Neural cell (in vitro differentiated cells): ENCODE data around the gene ZBTB24. TPM values are rescaled to one million over a fixed set of nuclear protein-coding genes. Genes with fewer than 3 reads are reported as not detected.

Experiments used
- H2AFZ ChIP-seq: fragments of 200-600, 300-800 bp; sonication (generic), shearing (Covaris generic); 2 replicates; pipeline ENCODE4 v1.6.0; 2014; ENCODE audit warnings: low read depth, mild to moderate bottlenecking, antibody characterized with exemption, low read length, moderate library complexity
- H3F3A ChIP-seq: fragments of 200-600 bp; shearing (Covaris generic); 2 replicates; pipeline ENCODE4 v1.6.1; 2016; ENCODE audit warnings: mild to moderate bottlenecking, moderate library complexity, mixed read lengths, antibody characterized with exemption, low read length; ENCODE audit not compliant: insufficient read depth, poor library complexity, severe bottlenecking
- H3K27ac ChIP-seq: fragments of 200-600, 300-800 bp; sonication (generic), shearing (Covaris generic); 2 replicates; pipeline ENCODE4 v1.5.1; 2014; ENCODE audit warnings: mild to moderate bottlenecking, low read length, moderate library complexity
- H3K27me3 ChIP-seq: fragments of 300-800, 200-600 bp; sonication (generic), shearing (Covaris generic); 2 replicates; pipeline ENCODE4 v1.6.0; 2014; ENCODE audit warnings: mild to moderate bottlenecking, low read depth, low read length, moderate library complexity; ENCODE audit not compliant: insufficient read depth
- H3K36me3 ChIP-seq: fragments of 300-800, 200-600 bp; sonication (generic), shearing (Covaris generic); 2 replicates; pipeline ENCODE4 v1.5.1; 2014; ENCODE audit warnings: mild to moderate bottlenecking, antibody characterized with exemption, low read length, moderate library complexity; ENCODE audit not compliant: insufficient read depth
- H3K4me2 ChIP-seq: fragments of 300-800, 200-600 bp; sonication (generic), shearing (Covaris generic); 2 replicates; pipeline ENCODE4 v1.6.0; 2014; ENCODE audit warnings: mild to moderate bottlenecking, low read length
- H3K4me3 ChIP-seq: fragments of 300-800, 200-600 bp; sonication (generic), shearing (Covaris generic); 2 replicates; pipeline ENCODE4 v1.5.1; 2014; ENCODE audit warnings: mild to moderate bottlenecking, low read length, moderate library complexity
- H3K79me2 ChIP-seq: fragments of 200-600 bp; shearing (Covaris generic); replicated peaks from 2 replicates; pipeline ENCODE4 v1.6.0; 2014; ENCODE audit warnings: mild to moderate bottlenecking, low read length, moderate library complexity; ENCODE audit not compliant: insufficient read depth
- H3K9ac ChIP-seq: fragments of 300-800, 200-600 bp; sonication (generic), shearing (Covaris generic); 2 replicates; pipeline ENCODE4 v1.6.1; 2016; ENCODE audit warnings: mild to moderate bottlenecking, low read length, mixed read lengths
- H3K9me2 ChIP-seq: fragments of 200-600 bp; shearing (Covaris generic); 2 replicates; pipeline ENCODE4 v1.6.1; 2016; ENCODE audit warnings: mild to moderate bottlenecking, low read length, mixed read lengths; ENCODE audit not compliant: insufficient read depth
- H3K9me3 ChIP-seq: fragments of 200-600, 300-800 bp; sonication (generic), shearing (Covaris generic); 2 replicates; pipeline ENCODE4 v1.6.1; 2016; ENCODE audit warnings: mild to moderate bottlenecking, mixed run types, low read length, moderate library complexity, mixed read lengths
- H4K20me1 ChIP-seq: fragments of 200-600 bp; shearing (Covaris generic); 2 replicates; pipeline ENCODE4 v1.6.1; 2016; ENCODE audit warnings: mild to moderate bottlenecking, mixed run types; ENCODE audit not compliant: insufficient read depth
- EZH2 ChIP-seq: fragments of 200-600, 300-800 bp; shearing (Covaris generic), sonication (generic); IDR thresholded peaks from 2 replicates; pipeline ENCODE4 v1.6.1; 2014; ENCODE audit warnings: antibody characterized with exemption, low read length, borderline replicate concordance, mild to moderate bottlenecking; ENCODE audit not compliant: insufficient read depth, poor library complexity, severe bottlenecking
- MXI1 ChIP-seq: fragments of 450-650 bp; conservative IDR thresholded peaks from 2 replicates; pipeline ENCODE4 v1.6.1; 2014; ENCODE audit warnings: antibody characterized with exemption, mild to moderate bottlenecking; ENCODE audit not compliant: poor library complexity, severe bottlenecking
- POLR2AphosphoS5 ChIP-seq: IDR thresholded peaks from 2 replicates; pipeline ENCODE4 v1.6.1; 2012
- SMC3 ChIP-seq: fragments of 450-650 bp; conservative IDR thresholded peaks from 2 replicates; pipeline ENCODE4 v1.6.1; 2014; ENCODE audit warnings: antibody characterized with exemption, mild to moderate bottlenecking, moderate library complexity; ENCODE audit not compliant: poor library complexity
- TAF1 ChIP-seq: IDR thresholded peaks from 2 replicates; pipeline ENCODE4 v1.6.1; 2012; ENCODE audit warnings: low read depth
- polyA plus RNA-seq: library from polyadenylated mRNA; depleted of rRNA; stranded (reverse); fragments of >200 nt; gene quantifications from 2 replicates; pipeline ENCODE4 v1.2.3, GENCODE V29; 2014
- TF ChIP-seq, protein P1 (sequence below): IDR thresholded peaks from 2 replicates; pipeline ENCODE4 v1.6.1; 2012; ENCODE audit warnings: borderline replicate concordance
- TF ChIP-seq, protein P2 (sequence below): fragments of 450-650 bp; IDR thresholded peaks from 2 replicates; pipeline ENCODE4 v1.5.1; 2014; ENCODE audit warnings: antibody characterized with exemption, mild to moderate bottlenecking, moderate library complexity; ENCODE audit not compliant: poor library complexity, severe bottlenecking

ZBTB24 gene
- polyA plus RNA-seq, 1 donor from 2014 or later, result 6.0 TPM

DNA sequence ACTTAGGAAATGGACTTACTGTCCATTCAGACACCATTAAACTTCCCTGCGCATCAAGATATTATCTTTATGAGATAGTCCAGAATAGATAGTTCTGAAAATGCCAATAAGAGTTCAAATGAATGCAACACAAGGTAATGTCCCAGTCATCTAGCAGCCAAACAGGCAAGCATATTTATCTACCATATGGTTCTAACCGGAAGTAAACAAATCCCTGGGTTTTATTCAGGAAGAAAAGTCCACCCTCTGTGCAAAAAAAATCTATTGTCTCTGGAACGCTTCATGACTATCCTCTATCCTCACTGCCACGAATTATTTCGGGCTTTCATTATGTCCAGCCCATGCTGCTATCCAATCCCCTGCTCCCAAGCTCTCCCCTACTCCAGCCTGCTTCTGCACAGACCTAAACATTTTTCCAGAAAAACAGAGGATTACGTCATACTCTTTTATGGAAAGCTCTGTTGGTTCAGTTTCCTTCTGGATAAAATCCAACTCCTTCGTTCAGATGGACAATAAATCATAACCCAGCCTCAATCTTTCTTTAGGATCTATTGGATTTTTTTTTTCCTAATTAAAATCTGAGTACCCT is 54.0 kb downstream of the ZBTB24 start:
- no peaks in the 10 kb centered on the region for H3K9me2 ChIP-seq
- H3K9me3 ChIP-seq, result no peaks in the 10 kb centered on the region
- no peaks in the 10 kb centered on the region for H4K20me1 ChIP-seq
- H3K36me3 ChIP-seq, result no peaks in the 10 kb centered on the region
- H3K79me2 ChIP-seq, result no peaks in the 10 kb centered on the region
- TF ChIP-seq SMC3 (no peak), EZH2 (no peak), MXI1 (no peak), POLR2AphosphoS5 (no peak), TAF1 (no peak)
- TF ChIP-seq, protein P1, sequence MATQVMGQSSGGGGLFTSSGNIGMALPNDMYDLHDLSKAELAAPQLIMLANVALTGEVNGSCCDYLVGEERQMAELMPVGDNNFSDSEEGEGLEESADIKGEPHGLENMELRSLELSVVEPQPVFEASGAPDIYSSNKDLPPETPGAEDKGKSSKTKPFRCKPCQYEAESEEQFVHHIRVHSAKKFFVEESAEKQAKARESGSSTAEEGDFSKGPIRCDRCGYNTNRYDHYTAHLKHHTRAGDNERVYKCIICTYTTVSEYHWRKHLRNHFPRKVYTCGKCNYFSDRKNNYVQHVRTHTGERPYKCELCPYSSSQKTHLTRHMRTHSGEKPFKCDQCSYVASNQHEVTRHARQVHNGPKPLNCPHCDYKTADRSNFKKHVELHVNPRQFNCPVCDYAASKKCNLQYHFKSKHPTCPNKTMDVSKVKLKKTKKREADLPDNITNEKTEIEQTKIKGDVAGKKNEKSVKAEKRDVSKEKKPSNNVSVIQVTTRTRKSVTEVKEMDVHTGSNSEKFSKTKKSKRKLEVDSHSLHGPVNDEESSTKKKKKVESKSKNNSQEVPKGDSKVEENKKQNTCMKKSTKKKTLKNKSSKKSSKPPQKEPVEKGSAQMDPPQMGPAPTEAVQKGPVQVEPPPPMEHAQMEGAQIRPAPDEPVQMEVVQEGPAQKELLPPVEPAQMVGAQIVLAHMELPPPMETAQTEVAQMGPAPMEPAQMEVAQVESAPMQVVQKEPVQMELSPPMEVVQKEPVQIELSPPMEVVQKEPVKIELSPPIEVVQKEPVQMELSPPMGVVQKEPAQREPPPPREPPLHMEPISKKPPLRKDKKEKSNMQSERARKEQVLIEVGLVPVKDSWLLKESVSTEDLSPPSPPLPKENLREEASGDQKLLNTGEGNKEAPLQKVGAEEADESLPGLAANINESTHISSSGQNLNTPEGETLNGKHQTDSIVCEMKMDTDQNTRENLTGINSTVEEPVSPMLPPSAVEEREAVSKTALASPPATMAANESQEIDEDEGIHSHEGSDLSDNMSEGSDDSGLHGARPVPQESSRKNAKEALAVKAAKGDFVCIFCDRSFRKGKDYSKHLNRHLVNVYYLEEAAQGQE, result no peak
- TF ChIP-seq, protein P2, sequence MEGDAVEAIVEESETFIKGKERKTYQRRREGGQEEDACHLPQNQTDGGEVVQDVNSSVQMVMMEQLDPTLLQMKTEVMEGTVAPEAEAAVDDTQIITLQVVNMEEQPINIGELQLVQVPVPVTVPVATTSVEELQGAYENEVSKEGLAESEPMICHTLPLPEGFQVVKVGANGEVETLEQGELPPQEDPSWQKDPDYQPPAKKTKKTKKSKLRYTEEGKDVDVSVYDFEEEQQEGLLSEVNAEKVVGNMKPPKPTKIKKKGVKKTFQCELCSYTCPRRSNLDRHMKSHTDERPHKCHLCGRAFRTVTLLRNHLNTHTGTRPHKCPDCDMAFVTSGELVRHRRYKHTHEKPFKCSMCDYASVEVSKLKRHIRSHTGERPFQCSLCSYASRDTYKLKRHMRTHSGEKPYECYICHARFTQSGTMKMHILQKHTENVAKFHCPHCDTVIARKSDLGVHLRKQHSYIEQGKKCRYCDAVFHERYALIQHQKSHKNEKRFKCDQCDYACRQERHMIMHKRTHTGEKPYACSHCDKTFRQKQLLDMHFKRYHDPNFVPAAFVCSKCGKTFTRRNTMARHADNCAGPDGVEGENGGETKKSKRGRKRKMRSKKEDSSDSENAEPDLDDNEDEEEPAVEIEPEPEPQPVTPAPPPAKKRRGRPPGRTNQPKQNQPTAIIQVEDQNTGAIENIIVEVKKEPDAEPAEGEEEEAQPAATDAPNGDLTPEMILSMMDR, result no peak
- H2AFZ ChIP-seq, result no peak overlapping the region
- no peak overlapping the region for H3K4me2 ChIP-seq
- no peaks in the 10 kb centered on the region for H3K27me3 ChIP-seq
- no peak overlapping the region for H3K9ac ChIP-seq
- no peak overlapping the region for H3K4me3 ChIP-seq
- no peaks in the 10 kb centered on the region for H3F3A ChIP-seq
- H3K27ac ChIP-seq, result no peak overlapping the region

DNA sequence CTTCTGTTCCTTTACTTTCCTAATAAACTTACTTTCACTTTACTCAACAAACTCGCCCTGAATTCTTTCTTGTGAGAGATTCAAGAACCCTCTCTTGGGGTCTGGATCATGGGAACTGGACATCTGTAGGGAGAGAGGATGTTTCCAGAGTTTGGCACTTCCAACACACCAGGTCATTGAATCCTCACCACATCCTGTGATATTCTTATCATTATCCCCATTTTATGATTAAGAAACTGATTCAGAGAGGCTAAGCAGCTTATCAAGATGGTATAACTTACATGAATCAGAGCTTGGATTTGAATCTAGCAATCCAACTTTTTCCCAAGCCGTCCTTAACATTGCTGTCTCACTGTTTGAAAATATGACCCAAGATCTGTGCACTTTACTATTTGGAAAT is 58.1 kb downstream of the ZBTB24 start:
- Histone ChIP-seq H3K36me3 (no peaks in the 10 kb centered on the region), H4K20me1 (no peaks in the 10 kb centered on the region), H3K4me3 (no peak overlapping the region), H3K9me3 (no peaks in the 10 kb centered on the region), H2AFZ (no peak overlapping the region), H3K79me2 (no peaks in the 10 kb centered on the region), H3K4me2 (no peak overlapping the region), H3F3A (no peaks in the 10 kb centered on the region), H3K27ac (no peak overlapping the region), H3K27me3 (no peaks in the 10 kb centered on the region), H3K9ac (no peak overlapping the region), H3K9me2 (no peaks in the 10 kb centered on the region)
- TF ChIP-seq EZH2, result no peak
- TF ChIP-seq, protein P2, result no peak
- TF ChIP-seq MXI1, result no peak
- TF ChIP-seq SMC3, result no peak
